Lower leg skin (tissue), 4 donors: ENCODE results near the gene HRK. TPM values are rescaled to one million over a fixed set of nuclear protein-coding genes. Genes with fewer than 3 reads are reported as not detected.
"Not testable (repeated sequence)": the region's sequence is repeated elsewhere in the genome, so short reads cannot be mapped to it uniquely, and the experiment has no call there.

ENCODE experiments used
- DNase-seq, 2 donors: peaks; one replicate each; pipeline ENCODE4 v3.0.0-alpha.2; 2019; ENCODE audit warnings: low spot score in 2 of 2
- H3K4me3 ChIP-seq: fragments of 200-600 bp; sonication (generic); 2 replicates; pipeline ENCODE4 v1.5.1; 2017; ENCODE audit warnings: mild to moderate bottlenecking, low read depth; ENCODE audit not compliant: poor library complexity, severe bottlenecking
- CTCF ChIP-seq, 3 donors: fragments of 450-650 bp; IDR thresholded peaks; one replicate each; pipeline ENCODE4 v1.5.1; 2016; ENCODE audit warnings: antibody characterized with exemption in 3 of 3, mild to moderate bottlenecking in 3 of 3, moderate library complexity in 2 of 3
- POLR2A ChIP-seq, 2 donors: fragments of 450-650 bp; IDR thresholded peaks; one replicate each; pipeline ENCODE4 v1.6.1; 2016 to 2017; ENCODE audit warnings: antibody characterized with exemption in 2 of 2, mild to moderate bottlenecking in 1 of 2, moderate library complexity in 1 of 2
- WGBS, 2 donors: methylation state at CpG; one replicate each; pipeline ENCODE4 v1.1.5; 2018; 5-methylcytosine and 5-hydroxymethylcytosine counted together
- intact Hi-C: fragments of 100-400 bp; cut with DNase I; formaldehyde crosslinking; loops from one replicate; pipeline ENCODE4 v1.15.0; 2023; ENCODE audit warnings: low total_unique reads
- total RNA-seq, 4 donors: library from RNA; depleted of rRNA; stranded (reverse); fragments of >200 nt; gene quantifications; one replicate each; pipeline ENCODE4 v1.1.0, GENCODE V29; 2016

The HRK gene
- total RNA-seq, 4 donors from 2014 or later: 0.03 to 0.38 (median 0.08) TPM

GRCh38 chr12:116820064-116820656, 61.1 kb downstream of the HRK start:
- DNase-seq: no peak
- TF ChIP-seq CTCF (IDR thresholded peaks at IDR 0.05): no peak
- no peak for TF ChIP-seq POLR2A (IDR thresholded peaks at IDR 0.05)
- WGBS, 2 donors: 80 to 82% methylated on average over 10 of the region's 10 CpGs
- intact Hi-C loops: no loop called here
- H3K4me3 ChIP-seq: no peak overlapping the region

- intact Hi-C loops: no loop called here
- WGBS, 2 donors: 0 to 1% methylated on average over 43 to 50 of the region's 70 CpGs
- peak overlapping the region; percentile 60 for H3K4me3 ChIP-seq
- peak; percentile 81 to 97 for DNase-seq
- TF ChIP-seq POLR2A (IDR thresholded peaks at IDR 0.05): no peak
These were observed 62.1 kb downstream of the HRK start for GRCh38 chr12:116818948-116819832.

- intact Hi-C loops: no loop called here
- peak in 1 of 2 donors; percentile 16 for DNase-seq
These were observed 62.8 kb downstream of the HRK start for GRCh38 chr12:116818341-116818856.

GRCh38 chr12:116814766-116815165, 66.5 kb downstream of the HRK start:
- intact Hi-C loops, DNase-seq, H3K4me3 ChIP-seq: not testable (repeated sequence)
- 85 to 88% methylated on average over 10 of the region's 10 CpGs for WGBS, 2 donors

More at GRCh38 chr12:116818341-116818856, 62.8 kb downstream of the HRK start:
- peak overlapping the region; percentile 60 for H3K4me3 ChIP-seq
- TF ChIP-seq POLR2A (IDR thresholded peaks at IDR 0.05) (no peak), CTCF (IDR thresholded peaks at IDR 0.05) (no peak)
- 32 to 43% methylated on average over 11 of the region's 11 CpGs for WGBS, 2 donors

GRCh38 chr12:116813271-116814041, 67.8 kb downstream of the HRK start:
- intact Hi-C loops: no loop called here
- TF ChIP-seq POLR2A (IDR thresholded peaks at IDR 0.05) (no peak), CTCF (IDR thresholded peaks at IDR 0.05) (no peak)
- no peak overlapping the region for H3K4me3 ChIP-seq
- WGBS, 2 donors: 54 to 65% methylated on average over 7 of the region's 7 CpGs
- DNase-seq: no peak

GRCh38 chr12:116812238-116812637, 69.0 kb downstream of the HRK start:
- intact Hi-C loops: no loop called here
- no peak for TF ChIP-seq POLR2A (IDR thresholded peaks at IDR 0.05)
- no peak for TF ChIP-seq CTCF (IDR thresholded peaks at IDR 0.05)
- no peak overlapping the region for H3K4me3 ChIP-seq
- no peak for DNase-seq
- WGBS, 2 donors: 90 to 94% methylated on average over 10 of the region's 10 CpGs
